Smooth muscle cell (in vitro differentiated cells): ENCODE measurements around the gene MFF. TPM values are rescaled to one million over a fixed set of nuclear protein-coding genes. Genes with fewer than 3 reads are reported as not detected.

Experiments
- DNase-seq: peaks from one replicate; lab custom pipeline; 2025; ENCODE audit not compliant: unreplicated experiment; lab: John Stamatoyannopoulos, UW
- H2AFZ ChIP-seq: fragments of 200-600 bp; sonication (generic); 2 replicates; pipeline ENCODE4 v1.6.0; 2016; ENCODE audit warnings: antibody characterized with exemption, low read depth, mild to moderate bottlenecking
- H3F3A ChIP-seq: fragments of 200-600 bp; sonication (generic); 2 replicates; pipeline ENCODE4 v1.6.0; 2017; ENCODE audit warnings: antibody characterized with exemption, low read depth
- H3K27ac ChIP-seq: fragments of 200-600 bp; sonication (generic); 2 replicates; pipeline ENCODE4 v1.5.1; 2016; ENCODE audit warnings: low read depth, mild to moderate bottlenecking
- H3K27me3 ChIP-seq: fragments of 200-600 bp; sonication (generic); 2 replicates; pipeline ENCODE4 v1.6.1; 2016; ENCODE audit warnings: low read depth, mild to moderate bottlenecking
- H3K36me3 ChIP-seq: fragments of 200-600 bp; sonication (generic); 2 replicates; pipeline ENCODE4 v1.5.1; 2016; ENCODE audit warnings: low read depth
- H3K4me1 ChIP-seq: fragments of 200-600 bp; sonication (generic); 2 replicates; pipeline ENCODE4 v1.5.1; 2016; ENCODE audit warnings: low read depth
- H3K4me2 ChIP-seq: fragments of 200-600 bp; sonication (generic); 2 replicates; pipeline ENCODE4 v1.6.0; 2016; ENCODE audit warnings: mild to moderate bottlenecking
- H3K4me3 ChIP-seq: fragments of 200-600 bp; sonication (generic); 2 replicates; pipeline ENCODE4 v1.5.1; 2016; ENCODE audit warnings: mild to moderate bottlenecking
- H3K79me2 ChIP-seq: fragments of 200-600 bp; sonication (generic); 2 replicates; pipeline ENCODE4 v1.6.0; 2016; ENCODE audit warnings: low read depth, mild to moderate bottlenecking
- H3K9ac ChIP-seq: fragments of 200-600 bp; sonication (generic); 2 replicates; pipeline ENCODE4 v1.6.0; 2016; ENCODE audit warnings: low read depth
- H3K9me3 ChIP-seq: fragments of 200-600 bp; sonication (generic); replicated peaks from 2 replicates; pipeline ENCODE4 v1.5.1; 2016; ENCODE audit warnings: low read depth
- H4K20me1 ChIP-seq: fragments of 200-600 bp; sonication (generic); 2 replicates; pipeline ENCODE4 v1.6.0; 2016; ENCODE audit warnings: low read depth
- WGBS: methylation state at CpG from one replicate; pipeline ENCODE4 v1.1.7; 2016; ENCODE audit warnings: low lambda C conversion rate; 5-methylcytosine and 5-hydroxymethylcytosine counted together
- polyA plus RNA-seq: library from polyadenylated mRNA; unstranded; fragments of >200 nt; fragmentation: Nextera tagmentation; extraction: Ambion mirVana; gene quantifications from 2 replicates; pipeline ENCODE4 v1.2.1, GENCODE V29; 2016
- total RNA-seq: library from RNA; depleted of rRNA; stranded (reverse); fragments of >200 nt; gene quantifications from 2 replicates; pipeline ENCODE4 v1.2.3, GENCODE V29; 2014
- TF ChIP-seq, protein P1 (sequence below): fragments of 200-600 bp; sonication (generic); IDR thresholded peaks from 2 replicates; pipeline ENCODE4 v1.5.1; 2017; ENCODE audit warnings: borderline replicate concordance, mild to moderate bottlenecking, antibody characterized with exemption; ENCODE audit not compliant: insufficient read depth, poor library complexity, severe bottlenecking

Gene MFF
- total and polyA plus RNA-seq, 2 experiments from 2014 or later: 106 to 121 TPM

- TF ChIP-seq, protein P1, sequence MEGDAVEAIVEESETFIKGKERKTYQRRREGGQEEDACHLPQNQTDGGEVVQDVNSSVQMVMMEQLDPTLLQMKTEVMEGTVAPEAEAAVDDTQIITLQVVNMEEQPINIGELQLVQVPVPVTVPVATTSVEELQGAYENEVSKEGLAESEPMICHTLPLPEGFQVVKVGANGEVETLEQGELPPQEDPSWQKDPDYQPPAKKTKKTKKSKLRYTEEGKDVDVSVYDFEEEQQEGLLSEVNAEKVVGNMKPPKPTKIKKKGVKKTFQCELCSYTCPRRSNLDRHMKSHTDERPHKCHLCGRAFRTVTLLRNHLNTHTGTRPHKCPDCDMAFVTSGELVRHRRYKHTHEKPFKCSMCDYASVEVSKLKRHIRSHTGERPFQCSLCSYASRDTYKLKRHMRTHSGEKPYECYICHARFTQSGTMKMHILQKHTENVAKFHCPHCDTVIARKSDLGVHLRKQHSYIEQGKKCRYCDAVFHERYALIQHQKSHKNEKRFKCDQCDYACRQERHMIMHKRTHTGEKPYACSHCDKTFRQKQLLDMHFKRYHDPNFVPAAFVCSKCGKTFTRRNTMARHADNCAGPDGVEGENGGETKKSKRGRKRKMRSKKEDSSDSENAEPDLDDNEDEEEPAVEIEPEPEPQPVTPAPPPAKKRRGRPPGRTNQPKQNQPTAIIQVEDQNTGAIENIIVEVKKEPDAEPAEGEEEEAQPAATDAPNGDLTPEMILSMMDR: no peak
- Histone ChIP-seq H3F3A (no peaks in the 10 kb centered on the region), H3K36me3 (peaks cover 12% of the 10 kb centered on the region), H3K4me3 (no peak overlapping the region), H3K9me3 (no peaks in the 10 kb centered on the region), H3K79me2 (no peaks in the 10 kb centered on the region), H3K27ac (no peak overlapping the region), H3K9ac (no peak overlapping the region), H3K27me3 (no peaks in the 10 kb centered on the region), H4K20me1 (no peaks in the 10 kb centered on the region), H3K4me1 (no peaks in the 10 kb centered on the region), H2AFZ (no peak overlapping the region), H3K4me2 (no peak overlapping the region)
- DNase-seq: no peak
- WGBS: 72% methylated on average over 2 of the region's 2 CpGs
These were observed 19.2 kb downstream of the MFF start for GRCh38 chr2:227344231-227344630.

GRCh38 chr2:227347117-227347516 is 22.1 kb downstream of the MFF start:
- H4K20me1 ChIP-seq: no peaks in the 10 kb centered on the region
- no peak overlapping the region for H2AFZ ChIP-seq
- no peak for DNase-seq
- H3F3A ChIP-seq: no peaks in the 10 kb centered on the region
- no peak overlapping the region for H3K9ac ChIP-seq
- H3K27me3 ChIP-seq: no peaks in the 10 kb centered on the region
- H3K4me3 ChIP-seq: no peak overlapping the region
- H3K36me3 ChIP-seq: peaks cover 12% of the 10 kb centered on the region
- 88% methylated on average over 7 of the region's 7 CpGs for WGBS
- H3K79me2 ChIP-seq: no peaks in the 10 kb centered on the region
- no peak overlapping the region for H3K4me2 ChIP-seq
- H3K9me3 ChIP-seq: no peaks in the 10 kb centered on the region
- TF ChIP-seq, protein P1: no peak
- H3K27ac ChIP-seq: no peak overlapping the region
- no peaks in the 10 kb centered on the region for H3K4me1 ChIP-seq

DNA sequence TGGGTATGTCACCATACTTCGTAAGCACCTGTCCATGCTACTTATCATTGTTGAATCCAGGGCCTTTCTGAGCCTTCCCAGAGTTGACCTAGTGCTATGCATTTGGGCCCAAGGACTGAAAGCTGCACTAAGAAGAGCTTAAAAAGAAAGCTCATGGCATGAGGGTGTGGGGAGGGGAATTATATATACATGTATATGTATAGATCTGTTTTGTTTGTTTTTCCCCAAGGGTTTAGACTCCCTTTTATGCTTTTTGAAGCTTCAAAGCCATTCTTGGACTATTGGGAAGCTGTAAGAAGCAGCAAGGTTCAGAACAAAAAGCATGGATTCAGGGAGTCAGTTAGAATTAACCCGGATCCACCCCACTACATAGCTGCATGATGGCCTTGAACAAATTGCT is 23.3 kb downstream of the MFF start:
- WGBS: 97% methylated on average over 2 of the region's 2 CpGs
- Histone ChIP-seq H3K79me2 (no peaks in the 10 kb centered on the region), H3K4me3 (no peak overlapping the region), H3K9me3 (no peaks in the 10 kb centered on the region), H3K27ac (no peak overlapping the region), H2AFZ (no peak overlapping the region), H3F3A (no peaks in the 10 kb centered on the region), H3K36me3 (peaks cover 6% of the 10 kb centered on the region), H4K20me1 (no peaks in the 10 kb centered on the region), H3K27me3 (no peaks in the 10 kb centered on the region), H3K4me2 (no peak overlapping the region), H3K4me1 (no peaks in the 10 kb centered on the region), H3K9ac (no peak overlapping the region)
- TF ChIP-seq, protein P1: no peak
- no peak for DNase-seq

DNA sequence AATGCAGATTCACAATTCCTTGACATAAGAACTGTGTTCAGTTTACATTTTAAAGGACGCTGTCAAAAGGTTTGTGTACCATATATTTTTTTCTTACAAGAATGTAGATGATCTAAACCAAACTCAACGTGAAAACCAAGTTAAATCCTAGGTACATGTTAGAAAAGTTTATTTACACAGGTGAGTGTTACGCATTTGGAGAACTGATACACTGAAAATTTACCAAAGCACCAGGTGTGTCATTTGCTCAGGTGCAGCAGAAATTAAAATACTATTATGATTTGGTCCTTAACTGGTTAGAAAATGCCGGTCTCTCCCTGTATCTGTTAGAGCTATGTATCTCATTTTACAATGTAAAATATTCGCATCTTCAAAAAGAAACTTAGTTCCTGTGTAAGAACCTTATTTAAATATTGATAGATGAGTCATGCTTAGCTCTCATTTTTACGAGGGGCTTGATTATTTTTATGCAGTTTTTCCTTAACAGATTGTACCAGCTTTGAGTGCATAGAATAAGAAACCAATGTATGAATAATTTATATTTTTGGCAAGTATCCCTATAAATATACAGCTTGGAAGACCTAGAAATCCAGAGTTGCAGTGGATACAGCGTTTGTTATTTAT is 25.1 kb downstream of the MFF start:
- Histone ChIP-seq H3K4me1 (no peaks in the 10 kb centered on the region), H2AFZ (no peak overlapping the region), H3K27ac (no peak overlapping the region), H3K79me2 (no peaks in the 10 kb centered on the region), H4K20me1 (no peaks in the 10 kb centered on the region), H3F3A (no peaks in the 10 kb centered on the region), H3K9ac (no peak overlapping the region), H3K4me3 (no peak overlapping the region), H3K27me3 (no peaks in the 10 kb centered on the region), H3K9me3 (no peaks in the 10 kb centered on the region), H3K4me2 (no peak overlapping the region), H3K36me3 (peaks cover 6% of the 10 kb centered on the region)
- 97% methylated on average over 7 of the region's 7 CpGs for WGBS
- TF ChIP-seq, protein P1: no peak
- no peak for DNase-seq
